Ishikawa (cell line): Measurements from ENCODE around the gene MEF2C.

Experiments
- CEBPB ChIP-seq: IDR thresholded peaks from 2 replicates; pipeline ENCODE4 v1.6.1; 2012
- CREB1 ChIP-seq: IDR thresholded peaks from 2 replicates; pipeline ENCODE4 v1.6.1; 2012; ENCODE audit warnings: low read depth
- EP300 ChIP-seq: IDR thresholded peaks from 2 replicates; pipeline ENCODE4 v1.6.1; 2012; ENCODE audit warnings: borderline replicate concordance
- FOXM1 ChIP-seq: IDR thresholded peaks from 2 replicates; pipeline ENCODE4 v1.6.1; 2012; ENCODE audit warnings: low read depth, borderline replicate concordance
- RAD21 ChIP-seq: IDR thresholded peaks from 2 replicates; pipeline ENCODE4 v1.6.1; 2012; ENCODE audit warnings: low read depth
- REST ChIP-seq: IDR thresholded peaks from 2 replicates; pipeline ENCODE4 v1.6.1; 2012; ENCODE audit warnings: low read depth, mild to moderate bottlenecking
- TAF1 ChIP-seq: IDR thresholded peaks from 2 replicates; pipeline ENCODE4 v1.6.1; 2012; ENCODE audit warnings: low read depth, mild to moderate bottlenecking
- TCF12 ChIP-seq: IDR thresholded peaks from 2 replicates; pipeline ENCODE4 v1.6.1; 2012; ENCODE audit warnings: low read depth
- YY1 ChIP-seq: IDR thresholded peaks from 2 replicates; pipeline ENCODE4 v1.6.1; 2012; ENCODE audit warnings: low read depth
- ZBTB7A ChIP-seq: IDR thresholded peaks from 2 replicates; pipeline ENCODE4 v1.6.1; 2012; ENCODE audit warnings: low read depth

- no peak for TF ChIP-seq CREB1
- TF ChIP-seq REST = no peak
- TF ChIP-seq EP300 = no peak
- no peak for TF ChIP-seq YY1
- TF ChIP-seq CEBPB = no peak
- TF ChIP-seq RAD21 = no peak
- no peak for TF ChIP-seq ZBTB7A
- TF ChIP-seq TAF1 = no peak
- no peak for TF ChIP-seq FOXM1
- no peak for TF ChIP-seq TCF12
Observed at GRCh38 chr5:88716101-88716500, 166.9 kb downstream of the MEF2C start.
